Glutamatergic neuron (in vitro differentiated cells): ENCODE measurements around the gene ZDHHC8. TPM values are rescaled to one million over a fixed set of nuclear protein-coding genes. Genes with fewer than 3 reads are reported as not detected.

Experiments used
- DNase-seq: peaks from one replicate; pipeline ENCODE4 v3.0.0; 2022
- H3K27ac Mint-ChIP-seq: one replicate; pipeline ENCODE4 v1.8.0; 2020; ENCODE audit warnings: mild to moderate bottlenecking, mixed read lengths, inconsistent platforms; ENCODE audit not compliant: unreplicated experiment
- H3K27me3 Mint-ChIP-seq: one replicate; pipeline ENCODE4 v1.8.0; 2020; ENCODE audit warnings: mild to moderate bottlenecking, moderate library complexity, mixed read lengths, inconsistent platforms; ENCODE audit not compliant: unreplicated experiment
- H3K36me3 Mint-ChIP-seq: one replicate; pipeline ENCODE4 v1.8.0; 2020; ENCODE audit warnings: mild to moderate bottlenecking, mixed read lengths, inconsistent platforms; ENCODE audit not compliant: unreplicated experiment
- H3K4me1 Mint-ChIP-seq: one replicate; pipeline ENCODE4 v1.8.0; 2020; ENCODE audit warnings: mild to moderate bottlenecking, low read depth, mixed read lengths, inconsistent platforms; ENCODE audit not compliant: unreplicated experiment
- H3K4me3 Mint-ChIP-seq: one replicate; pipeline ENCODE4 v1.8.0; 2020; ENCODE audit warnings: mild to moderate bottlenecking, mixed read lengths, inconsistent platforms; ENCODE audit not compliant: unreplicated experiment
- H3K9me3 Mint-ChIP-seq: one replicate; pipeline ENCODE4 v1.8.0; 2020; ENCODE audit warnings: mild to moderate bottlenecking, moderate library complexity, mixed read lengths, inconsistent platforms; ENCODE audit not compliant: unreplicated experiment
- total RNA-seq: library from RNA; stranded (reverse); fragmentation: NEBNext Ultra II Directional; extraction: Animal tissue kit (Norgen Biotek cat#: 25700); gene quantifications from one replicate; pipeline ENCODE4 v1.2.1, GENCODE V29; 2021; ENCODE audit not compliant: unreplicated experiment
- TF ChIP-seq, protein P1 (sequence below): fragments of 200-600 bp; sonication (generic); IDR thresholded peaks from one replicate; pipeline ENCODE4 v1.5.0; 2021; ENCODE audit not compliant: partially characterized antibody, unreplicated experiment

ZDHHC8 gene
- total RNA-seq, 1 donor from 2014 or later, result 119 TPM

DNA sequence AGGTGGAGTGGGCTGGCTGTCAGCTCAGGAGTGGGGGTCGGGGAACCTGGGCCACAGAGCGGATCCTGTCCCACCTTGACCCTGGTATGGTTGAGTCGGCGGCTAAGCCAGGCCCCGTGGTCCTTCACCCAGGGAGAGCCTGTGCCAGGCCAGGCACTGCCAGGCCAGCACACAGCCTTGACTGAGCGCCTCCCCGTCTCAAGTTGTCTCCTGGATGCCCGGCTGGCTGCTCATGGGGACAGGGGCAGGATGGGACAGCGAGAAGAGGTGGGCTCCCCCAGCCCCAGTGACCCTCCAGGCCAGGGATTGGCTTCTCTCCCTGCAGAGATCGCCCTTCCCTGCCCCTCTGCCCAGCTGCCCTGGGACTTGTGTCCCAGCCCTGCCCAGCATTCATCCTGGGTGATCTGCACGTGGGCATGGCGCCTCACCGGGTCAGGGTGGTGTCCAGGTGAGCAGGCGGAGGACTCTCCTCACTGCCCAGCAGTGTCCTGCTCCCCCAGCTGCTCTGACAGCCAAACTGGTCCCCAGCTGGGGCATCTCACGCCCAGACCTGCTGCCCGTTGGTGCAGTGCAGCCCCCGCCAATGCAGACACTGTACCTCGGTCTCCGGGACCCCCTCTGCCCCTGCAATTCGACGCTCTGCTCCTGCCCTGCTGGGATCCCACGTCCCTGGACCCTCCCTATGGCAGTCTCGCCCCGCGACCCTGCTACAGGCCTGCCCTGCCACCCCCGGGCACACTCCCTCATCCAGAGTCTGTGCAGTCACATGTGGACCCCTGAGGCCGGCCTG is 48.0 kb downstream of the ZDHHC8 start:
- Mint-ChIP-seq H3K27me3 (peaks cover 6% of the 10 kb centered on the region), H3K4me3 (no peak overlapping the region), H3K27ac (no peak overlapping the region), H3K4me1 (peaks cover 5% of the 10 kb centered on the region), H3K36me3 (no peaks in the 10 kb centered on the region), H3K9me3 (peaks cover 2% of the 10 kb centered on the region)
- DNase-seq, result no peak
- TF ChIP-seq, protein P1, sequence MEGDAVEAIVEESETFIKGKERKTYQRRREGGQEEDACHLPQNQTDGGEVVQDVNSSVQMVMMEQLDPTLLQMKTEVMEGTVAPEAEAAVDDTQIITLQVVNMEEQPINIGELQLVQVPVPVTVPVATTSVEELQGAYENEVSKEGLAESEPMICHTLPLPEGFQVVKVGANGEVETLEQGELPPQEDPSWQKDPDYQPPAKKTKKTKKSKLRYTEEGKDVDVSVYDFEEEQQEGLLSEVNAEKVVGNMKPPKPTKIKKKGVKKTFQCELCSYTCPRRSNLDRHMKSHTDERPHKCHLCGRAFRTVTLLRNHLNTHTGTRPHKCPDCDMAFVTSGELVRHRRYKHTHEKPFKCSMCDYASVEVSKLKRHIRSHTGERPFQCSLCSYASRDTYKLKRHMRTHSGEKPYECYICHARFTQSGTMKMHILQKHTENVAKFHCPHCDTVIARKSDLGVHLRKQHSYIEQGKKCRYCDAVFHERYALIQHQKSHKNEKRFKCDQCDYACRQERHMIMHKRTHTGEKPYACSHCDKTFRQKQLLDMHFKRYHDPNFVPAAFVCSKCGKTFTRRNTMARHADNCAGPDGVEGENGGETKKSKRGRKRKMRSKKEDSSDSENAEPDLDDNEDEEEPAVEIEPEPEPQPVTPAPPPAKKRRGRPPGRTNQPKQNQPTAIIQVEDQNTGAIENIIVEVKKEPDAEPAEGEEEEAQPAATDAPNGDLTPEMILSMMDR, result no peak

DNA sequence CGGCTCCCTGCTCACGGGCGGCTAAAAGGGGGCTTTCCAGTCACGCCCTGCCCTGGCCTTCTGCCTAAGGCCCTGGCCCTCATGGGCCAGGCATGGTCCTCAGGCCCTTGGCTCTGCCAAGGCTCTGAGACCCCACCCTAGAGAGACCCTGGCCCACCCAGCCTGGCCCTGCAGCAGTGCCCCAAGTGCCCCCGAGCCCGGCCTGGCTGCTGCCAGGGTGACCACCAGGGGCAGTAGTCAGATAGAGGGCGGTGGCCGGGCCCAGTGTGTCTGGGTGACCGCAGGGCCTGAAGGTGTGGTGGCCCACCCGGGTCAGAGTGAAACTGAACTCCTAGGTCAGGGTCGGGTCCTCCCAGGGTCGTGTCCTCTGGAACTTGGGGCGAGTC is 48.6 kb downstream of the ZDHHC8 start:
- TF ChIP-seq, protein P1, result peak; percentile 50
- Mint-ChIP-seq H3K9me3 (peaks cover 2% of the 10 kb centered on the region), H3K4me1 (peaks cover 5% of the 10 kb centered on the region), H3K4me3 (no peak overlapping the region), H3K27ac (no peak overlapping the region), H3K36me3 (no peaks in the 10 kb centered on the region), H3K27me3 (peaks cover 6% of the 10 kb centered on the region)
- peak; percentile 46 for DNase-seq

DNA sequence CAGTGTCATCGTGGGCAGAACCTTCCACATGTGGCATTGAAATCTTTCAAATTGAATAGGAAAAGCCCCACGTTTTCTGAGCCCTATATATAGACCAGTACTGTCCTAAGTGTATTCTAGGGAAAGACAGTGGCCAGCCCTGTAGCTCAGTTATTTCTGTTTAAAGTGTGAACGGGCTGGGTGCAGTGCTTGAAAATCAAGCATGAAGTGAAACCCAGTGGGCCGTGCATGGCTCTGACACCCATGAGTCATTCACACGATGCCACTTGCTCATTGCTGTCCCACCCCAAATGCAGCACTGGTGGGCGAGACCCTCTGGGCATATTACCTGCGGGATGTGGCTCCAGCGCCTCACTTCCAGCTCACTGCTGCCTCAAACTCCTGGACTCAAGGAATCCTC is 49.0 kb downstream of the ZDHHC8 start:
- Mint-ChIP-seq H3K4me3 (no peak overlapping the region), H3K36me3 (no peaks in the 10 kb centered on the region), H3K9me3 (peaks cover 2% of the 10 kb centered on the region), H3K27me3 (peaks cover 6% of the 10 kb centered on the region), H3K4me1 (peaks cover 5% of the 10 kb centered on the region), H3K27ac (no peak overlapping the region)
- TF ChIP-seq, protein P1, result no peak
- DNase-seq, result no peak

DNA sequence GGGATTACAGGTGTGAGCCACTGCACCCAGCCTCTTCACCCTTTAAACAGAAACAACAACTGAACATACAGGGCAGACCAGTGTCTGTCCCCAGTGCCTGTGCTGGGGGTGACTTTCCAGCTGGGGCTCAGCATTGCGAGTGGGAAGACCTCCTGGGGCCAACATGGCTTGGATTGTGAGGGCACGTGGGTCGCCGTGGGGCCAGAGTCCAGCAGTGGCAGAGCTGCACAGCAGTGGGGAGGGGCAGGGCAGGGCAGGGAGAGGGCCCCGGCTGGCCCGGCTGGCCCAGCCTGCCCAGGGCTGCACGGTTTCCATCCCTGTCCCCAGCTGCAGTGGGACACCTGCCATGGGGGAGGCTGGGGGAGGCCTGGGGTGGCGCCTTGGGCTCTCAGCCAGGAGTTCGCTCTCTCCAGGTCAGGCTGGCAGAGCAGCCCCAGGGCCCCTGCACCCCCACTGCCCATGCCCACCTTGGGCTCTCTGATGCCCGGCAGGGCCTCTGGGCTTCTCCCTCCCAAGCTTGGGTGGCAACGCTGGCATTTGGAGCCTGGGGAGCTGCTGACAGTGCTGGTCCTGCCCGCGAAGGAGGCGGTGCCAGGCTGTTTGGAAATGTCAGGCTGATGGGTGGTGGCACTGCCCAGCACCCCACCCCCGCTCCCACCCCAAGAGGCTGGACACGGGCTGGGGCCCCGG is 49.7 kb downstream of the ZDHHC8 start:
- no peak for DNase-seq
- TF ChIP-seq, protein P1, result no peak
- Mint-ChIP-seq H3K27me3 (peaks cover 5% of the 10 kb centered on the region), H3K36me3 (no peaks in the 10 kb centered on the region), H3K4me1 (peaks cover 5% of the 10 kb centered on the region), H3K4me3 (no peak overlapping the region), H3K27ac (no peak overlapping the region), H3K9me3 (peaks cover 2% of the 10 kb centered on the region)

DNA sequence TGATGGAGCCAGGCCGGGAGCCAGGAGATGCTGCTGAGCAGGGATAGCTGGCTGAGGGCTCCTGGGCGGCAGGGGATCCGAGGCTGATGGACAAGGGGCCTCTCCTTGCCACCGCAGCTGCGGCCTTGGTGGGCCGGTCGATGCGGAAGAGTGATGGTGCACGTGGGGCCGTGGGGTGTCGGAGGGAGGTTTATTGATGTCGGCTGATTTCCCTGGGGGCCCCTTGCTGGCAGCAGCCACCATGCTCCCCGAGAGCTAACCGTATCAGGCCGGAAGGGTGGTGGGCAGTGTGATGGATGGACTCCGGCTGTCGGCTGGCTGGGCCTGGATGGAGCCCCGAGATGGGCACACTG is 50.3 kb downstream of the ZDHHC8 start:
- Mint-ChIP-seq H3K9me3 (peaks cover 2% of the 10 kb centered on the region), H3K27me3 (peaks cover 4% of the 10 kb centered on the region), H3K36me3 (no peaks in the 10 kb centered on the region), H3K27ac (no peak overlapping the region), H3K4me1 (peaks cover 5% of the 10 kb centered on the region), H3K4me3 (no peak overlapping the region)
- no peak for DNase-seq
- TF ChIP-seq, protein P1, result no peak
